Loucy (cell line): ENCODE data around the gene CPXCR1.
"Not testable (repeated sequence)": the region's sequence is repeated elsewhere in the genome, so short reads cannot be mapped to it uniquely, and the experiment has no call there.

ENCODE experiments used
- EZH2phosphoT487 ChIP-seq: fragments of 200-600 bp; IDR thresholded peaks from 2 replicates; pipeline ENCODE4 v1.6.1; 2018; ENCODE audit warnings: antibody characterized with exemption, mild to moderate bottlenecking, moderate library complexity, borderline replicate concordance
- TF ChIP-seq, protein P1 (sequence below): fragments of 200-600 bp; sonication (generic); conservative IDR thresholded peaks from 2 replicates; pipeline ENCODE4 v1.5.1; 2014; ENCODE audit warnings: mild to moderate bottlenecking, antibody characterized with exemption, low read length

DNA sequence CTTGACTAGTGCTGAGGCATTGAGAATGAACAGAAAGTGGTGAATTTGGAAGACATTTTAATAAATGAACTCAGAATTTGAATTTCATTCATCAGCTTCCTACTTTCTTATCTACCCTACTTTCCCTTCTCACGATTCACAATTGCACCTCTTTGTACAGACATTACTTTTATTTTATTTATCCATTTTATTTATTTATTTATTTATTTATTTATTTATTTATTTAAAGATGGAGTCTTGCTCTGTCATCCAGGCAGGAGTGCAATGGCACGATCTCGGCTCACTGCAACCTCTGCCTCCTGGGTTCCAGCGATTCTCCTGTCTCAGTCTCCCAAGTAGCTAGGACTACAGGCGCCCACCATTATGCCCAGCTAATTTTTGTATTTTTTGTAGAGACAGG is 5.3 kb downstream of the CPXCR1 start:
- TF ChIP-seq, protein P1, sequence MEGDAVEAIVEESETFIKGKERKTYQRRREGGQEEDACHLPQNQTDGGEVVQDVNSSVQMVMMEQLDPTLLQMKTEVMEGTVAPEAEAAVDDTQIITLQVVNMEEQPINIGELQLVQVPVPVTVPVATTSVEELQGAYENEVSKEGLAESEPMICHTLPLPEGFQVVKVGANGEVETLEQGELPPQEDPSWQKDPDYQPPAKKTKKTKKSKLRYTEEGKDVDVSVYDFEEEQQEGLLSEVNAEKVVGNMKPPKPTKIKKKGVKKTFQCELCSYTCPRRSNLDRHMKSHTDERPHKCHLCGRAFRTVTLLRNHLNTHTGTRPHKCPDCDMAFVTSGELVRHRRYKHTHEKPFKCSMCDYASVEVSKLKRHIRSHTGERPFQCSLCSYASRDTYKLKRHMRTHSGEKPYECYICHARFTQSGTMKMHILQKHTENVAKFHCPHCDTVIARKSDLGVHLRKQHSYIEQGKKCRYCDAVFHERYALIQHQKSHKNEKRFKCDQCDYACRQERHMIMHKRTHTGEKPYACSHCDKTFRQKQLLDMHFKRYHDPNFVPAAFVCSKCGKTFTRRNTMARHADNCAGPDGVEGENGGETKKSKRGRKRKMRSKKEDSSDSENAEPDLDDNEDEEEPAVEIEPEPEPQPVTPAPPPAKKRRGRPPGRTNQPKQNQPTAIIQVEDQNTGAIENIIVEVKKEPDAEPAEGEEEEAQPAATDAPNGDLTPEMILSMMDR: not testable (repeated sequence)
- not testable (repeated sequence) for TF ChIP-seq EZH2phosphoT487
